K562 (cell line): Measurements from ENCODE around the gene FGD6. TPM values are rescaled to one million over a fixed set of nuclear protein-coding genes. Genes with fewer than 3 reads are reported as not detected.
A peak's percentile ranks its signal among the peaks of the same experiment; 100 is the strongest.

Experiments
- CC2D1A ChIP-seq: fragments of 450-650 bp; IDR thresholded peaks from 2 replicates; pipeline ENCODE4 v1.6.1; 2017; ENCODE audit warnings: mild to moderate bottlenecking
- ESRRA ChIP-seq: fragments of 450-650 bp; IDR thresholded peaks from 2 replicates; pipeline ENCODE4 v1.6.1; 2014; ENCODE audit warnings: low read depth, mild to moderate bottlenecking, moderate library complexity, borderline replicate concordance
- ETS1 ChIP-seq: conservative IDR thresholded peaks from 2 replicates; pipeline ENCODE4 v1.6.1; 2011; ENCODE audit warnings: low read depth, mild to moderate bottlenecking, low read length; ENCODE audit not compliant: control insufficient read depth
- GTF2F1 ChIP-seq: IDR thresholded peaks from 2 replicates; pipeline ENCODE4 v1.6.1; 2011; ENCODE audit warnings: low read depth, low read length, improper control_type of control experiment
- HBP1 ChIP-seq: fragments of 450-650 bp; formaldehyde crosslinking; IDR thresholded peaks from 2 replicates; pipeline ENCODE4 v1.4.0; 2022; ENCODE audit warnings: missing genetic modification characterization
- ILK ChIP-seq: fragments of 450-650 bp; IDR thresholded peaks from 2 replicates; pipeline ENCODE4 v1.6.1; 2016; ENCODE audit warnings: missing genetic modification characterization, low read depth, mild to moderate bottlenecking, missing compliant biosample characterization, moderate library complexity, borderline replicate concordance
- MECOM ChIP-seq: fragments of 250-450 bp; sonication (Bioruptor Pico); IDR thresholded peaks from 2 replicates; pipeline ENCODE4 v1.8.0; 2022; ENCODE audit warnings: inconsistent platforms
- MIER1 ChIP-seq: fragments of 450-650 bp; IDR thresholded peaks from 2 replicates; pipeline ENCODE4 v1.6.1; 2016; ENCODE audit warnings: antibody characterized with exemption, mild to moderate bottlenecking, low read depth
- NONO ChIP-seq, 2 experiments: fragments of 200-400 bp in 1 of 2; fragments of 450-650 bp in 1 of 2; formaldehyde crosslinking in 1 of 2; IDR thresholded peaks; 2 replicates each; pipeline ENCODE4 v1.6.1; 2017; ENCODE audit warnings: low read depth in 2 of 2, mild to moderate bottlenecking in 2 of 2, moderate library complexity in 2 of 2, low read length in 1 of 2
- PURB ChIP-seq: sonication (generic); formaldehyde crosslinking; IDR thresholded peaks from 2 replicates; pipeline ENCODE4 v1.9.0; 2021; ENCODE audit warnings: low read depth, mild to moderate bottlenecking, missing genetic modification reagents
- SIN3B ChIP-seq: fragments of 450-650 bp; IDR thresholded peaks from 2 replicates; pipeline ENCODE4 v1.6.1; 2017; ENCODE audit warnings: low read depth, mild to moderate bottlenecking, moderate library complexity
- SNIP1 ChIP-seq: fragments of 450-650 bp; IDR thresholded peaks from 2 replicates; pipeline ENCODE4 v1.7.1; 2017; ENCODE audit warnings: low read depth, mild to moderate bottlenecking
- WHSC1 ChIP-seq: IDR thresholded peaks from one replicate; pipeline ENCODE4 v1.6.1; 2012; ENCODE audit warnings: low read length, control low read depth, inconsistent platforms
- ZBTB34 ChIP-seq: fragments of 250-450 bp; sonication (Bioruptor Pico); IDR thresholded peaks from 2 replicates; pipeline ENCODE4 v1.8.0; 2021; ENCODE audit warnings: mild to moderate bottlenecking, moderate library complexity
- ZC3H11A ChIP-seq: IDR thresholded peaks from 2 replicates; pipeline ENCODE4 v1.6.1; 2012; ENCODE audit warnings: low read depth, low read length, improper control_type of control experiment
- ZFP30 ChIP-seq: fragments of 250-450 bp; sonication (Bioruptor Pico); IDR thresholded peaks from 2 replicates; pipeline ENCODE4 v1.8.0; 2022; ENCODE audit warnings: moderate library complexity, mild to moderate bottlenecking, inconsistent platforms, borderline replicate concordance
- ZMIZ1 ChIP-seq, 2 experiments: fragments of 150-350 bp in 1 of 2; IDR thresholded peaks; 2 replicates each; pipeline ENCODE4 v1.6.1; 2012 to 2016; ENCODE audit warnings: low read depth in 2 of 2, low read length in 2 of 2, mild to moderate bottlenecking in 1 of 2, moderate library complexity in 1 of 2
- ZNF121 ChIP-seq: sonication (generic); formaldehyde crosslinking; conservative IDR thresholded peaks from 2 replicates; pipeline ENCODE4 v1.8.0; 2022; ENCODE audit warnings: missing genetic modification reagents
- ZNF175 ChIP-seq: fragments of 200-800 bp; sonication (Bioruptor generic); IDR thresholded peaks from 2 replicates; pipeline ENCODE4 v1.6.1; 2016; ENCODE audit warnings: low read depth, mild to moderate bottlenecking, missing genetic modification characterization, missing compliant biosample characterization
- ZNF217 ChIP-seq: sonication (generic); formaldehyde crosslinking; IDR thresholded peaks from 2 replicates; pipeline ENCODE4 v1.8.0; 2022; ENCODE audit warnings: mild to moderate bottlenecking, missing genetic modification reagents
- ZNF239 ChIP-seq: fragments of 250-450 bp; sonication (Bioruptor Pico); IDR thresholded peaks from 2 replicates; pipeline ENCODE4 v1.4.0; 2020; ENCODE audit warnings: mild to moderate bottlenecking
- polyA plus RNA-seq, 8 experiments: library from polyadenylated mRNA; depleted of rRNA in 4 of 8; stranded (reverse) in 5 of 8; unstranded in 3 of 8; fragments of >200 nt; fragmentation: Nextera tagmentation in 2 of 8; fragmentation: Illumina TruSeq in 1 of 8; extraction: Ambion mirVana in 2 of 8; extraction: Trizol in 1 of 8; gene quantifications; 2 replicates each; pipeline versions ENCODE4 v1.2.1 to v1.2.3, GENCODE V29; 2011 to 2014; ENCODE audit warnings: inconsistent platforms in 1 of 8, missing spikeins in 1 of 8
- total RNA-seq, 7 experiments: library from RNA; depleted of rRNA in 6 of 7; stranded (reverse); fragments of >200 nt in 6 of 7; fragmentation: Illumina TruSeq in 2 of 7; extraction: Trizol in 2 of 7; gene quantifications; 2 replicates each; pipeline versions ENCODE4 v1.2.1 to v1.2.3, GENCODE V29; 2011 to 2021; ENCODE audit warnings: low replicate concordance in 1 of 7

Gene FGD6
- total and polyA plus RNA-seq, 9 of the 15 experiments (the other 6 are each of a cell fraction or from before 2014, with no cell fraction given) = 1.5 to 11.1 (median 5.8) TPM

- no peak for TF ChIP-seq ZBTB34 (CRISPR knock-in tag)
- TF ChIP-seq WHSC1 = no peak
- TF ChIP-seq ZNF121 (CRISPR knock-in tag) = no peak
- no peak for TF ChIP-seq PURB (CRISPR knock-in tag)
- TF ChIP-seq ZC3H11A = no peak
- peak; percentile 65 for TF ChIP-seq ESRRA
- TF ChIP-seq HBP1 (CRISPR knock-in tag) = no peak
- no peak for TF ChIP-seq CC2D1A
- TF ChIP-seq ETS1 = 0 out of 2 replicates have a peak, but pooled peaks have one; percentile 56
- no peak for TF ChIP-seq ZNF217 (CRISPR knock-in tag)
- no peak; a peak in 1 of 4 replicates for TF ChIP-seq ZMIZ1 (IDR thresholded peaks at IDR 0.05; ENCODE audit: low read depth in 2 of 2, low read length in 2 of 2)
- no peak for TF ChIP-seq NONO (IDR thresholded peaks at IDR 0.05; ENCODE audit: low read depth in 2 of 2, low read length in 1 of 2)
- TF ChIP-seq MECOM (CRISPR knock-in tag) = no peak
- no peak for TF ChIP-seq ZNF175
- peak; percentile 89 for TF ChIP-seq SNIP1
- no peak for TF ChIP-seq GTF2F1
- no peak for TF ChIP-seq SIN3B
- TF ChIP-seq ZNF239 (CRISPR knock-in tag) = no peak
- no peak for TF ChIP-seq ZFP30 (CRISPR knock-in tag)
- TF ChIP-seq MIER1 = no peak
- no peak for TF ChIP-seq ILK (tag)
Measured at GRCh38 chr12:95072900-95073697, 144.2 kb downstream of the FGD6 start, which contains the start of gene NR2C1 (continued).
